B cell (primary cell): ENCODE results near the gene CMTM3. TPM values are rescaled to one million over a fixed set of nuclear protein-coding genes. Genes with fewer than 3 reads are reported as not detected.

ENCODE experiments used
- ATAC-seq: fragments of 200-7000 bp; cut with Tn5 transposase; one replicate; pipeline ENCODE4 v1.10.0; 2021; ENCODE audit warnings: low read depth, mild to moderate bottlenecking, moderate number of reproducible peaks, moderate library complexity
- CTCF ChIA-PET: fragments of 350-600 bp; sonication (Branson Sonifier 250); formaldehyde crosslinking; loops from one replicate; lab custom pipeline; 2021; ENCODE audit warnings: antibody characterized with exemption, inconsistent platforms; lab: Charles Lee
- POLR2A ChIA-PET: fragments of 350-600 bp; sonication (Branson Sonifier 250); formaldehyde crosslinking; loops from one replicate; lab custom pipeline; 2021; ENCODE audit warnings: antibody characterized with exemption; lab: Charles Lee
- DNase-seq: peaks from one replicate; pipeline ENCODE4 v3.0.0; 2013
- H2AFZ ChIP-seq: 2 replicates; pipeline ENCODE4 v1.6.1; 2012; ENCODE audit warnings: mild to moderate bottlenecking, low read depth, low read length; ENCODE audit not compliant: insufficient read depth, poor library complexity, severe bottlenecking
- H3K27ac ChIP-seq, 2 donors: 1 replicate in 1 of 2; 2 replicates in 1 of 2; pipeline ENCODE4 v1.5.1; 2012 to 2013; ENCODE audit warnings: low read length in 2 of 2, mild to moderate bottlenecking in 2 of 2, moderate library complexity in 1 of 2
- H3K27me3 ChIP-seq, 4 experiments: fragments of 200-600 bp in 1 of 4; sonication (generic) in 1 of 4; replicated peaks in 1 of 4; 1 replicate in 2 of 4; 2 replicates in 2 of 4; pipeline versions ENCODE4 v1.6.1 to v1.7.0; 2013 to 2016; ENCODE audit warnings: low read length in 3 of 4, mild to moderate bottlenecking in 2 of 4, mixed read lengths in 1 of 4, moderate library complexity in 1 of 4; ENCODE audit not compliant: insufficient read depth in 4 of 4, control insufficient read depth in 3 of 4; ENCODE audit errors: control extremely low read depth in 1 of 4
- H3K36me3 ChIP-seq, 2 experiments: replicated peaks in 1 of 2; 1 replicate in 1 of 2; 2 replicates in 1 of 2; pipeline versions ENCODE4 v1.6.1 to v1.7.1; 2013; ENCODE audit warnings: low read length in 1 of 2; ENCODE audit not compliant: insufficient read depth in 2 of 2, control insufficient read depth in 1 of 2; ENCODE audit errors: control extremely low read depth in 1 of 2, extremely low read depth in 1 of 2
- H3K4me1 ChIP-seq, 2 donors: fragments of 200-600 bp in 1 of 2; sonication (generic) in 1 of 2; 1 replicate in 1 of 2; 2 replicates in 1 of 2; pipeline versions ENCODE4 v1.5.1 to v1.6.1; 2013 to 2017; ENCODE audit warnings: low read length in 2 of 2; ENCODE audit not compliant: control insufficient read depth in 2 of 2, insufficient read depth in 2 of 2
- H3K4me2 ChIP-seq: replicated peaks from 2 replicates; pipeline ENCODE3; 2012; ENCODE audit warnings: mild to moderate bottlenecking, low read depth, low read length; ENCODE audit not compliant: poor library complexity, severe bottlenecking
- H3K4me3 ChIP-seq, 5 experiments: fragments of 200-600 bp in 1 of 5; sonication (generic) in 1 of 5; 1 replicate in 3 of 5; 2 replicates in 2 of 5; pipeline versions ENCODE4 v1.5.1 to v1.7.0; 2011 to 2016; ENCODE audit warnings: low read length in 4 of 5, mild to moderate bottlenecking in 4 of 5, low read depth in 2 of 5, control low read depth in 1 of 5, moderate library complexity in 1 of 5; ENCODE audit not compliant: insufficient read depth in 1 of 5; ENCODE audit errors: control extremely low read depth in 1 of 5, extremely low read depth in 1 of 5
- H3K79me2 ChIP-seq: fragments of 200-600 bp; sonication (generic); one replicate; pipeline ENCODE4 v1.6.0; 2016; ENCODE audit warnings: low read length; ENCODE audit not compliant: control insufficient read depth, insufficient read depth
- H3K9ac ChIP-seq: fragments of 200-600 bp; sonication (generic); 2 replicates; pipeline ENCODE4 v1.6.1; 2017; ENCODE audit warnings: mild to moderate bottlenecking, low read length, moderate library complexity
- H3K9me3 ChIP-seq, 3 donors: one replicate each; pipeline versions ENCODE4 v1.6.1 to v1.7.1; 2013; ENCODE audit warnings: low read length in 2 of 3; ENCODE audit not compliant: control insufficient read depth in 2 of 3, insufficient read depth in 1 of 3; ENCODE audit errors: control extremely low read depth in 1 of 3
- H4K20me1 ChIP-seq: 2 replicates; pipeline ENCODE4 v1.6.0; 2012; ENCODE audit warnings: mild to moderate bottlenecking, low read length; ENCODE audit not compliant: insufficient read depth, control insufficient read depth, poor library complexity, severe bottlenecking
- H3K27ac Mint-ChIP-seq: one replicate; pipeline ENCODE4 v1.8.0; 2021; ENCODE audit warnings: mixed read lengths
- H3K27me3 Mint-ChIP-seq: one replicate; pipeline ENCODE4 v1.8.0; 2021; ENCODE audit warnings: mixed read lengths
- H3K4me1 Mint-ChIP-seq: one replicate; pipeline ENCODE4 v1.8.0; 2021; ENCODE audit warnings: mixed read lengths
- H3K4me3 Mint-ChIP-seq: one replicate; pipeline ENCODE4 v1.8.0; 2021; ENCODE audit warnings: mixed read lengths
- H3K9me3 Mint-ChIP-seq: one replicate; pipeline ENCODE4 v1.8.0; 2022; ENCODE audit warnings: mixed read lengths; ENCODE audit not compliant: insufficient read depth
- CTCF ChIP-seq: fragments of 200-600 bp; IDR thresholded peaks from one replicate; pipeline ENCODE4 v1.8.0; 2022; ENCODE audit warnings: antibody characterized with exemption, mild to moderate bottlenecking
- EZH2 ChIP-seq: IDR thresholded peaks from 2 replicates; pipeline ENCODE4 v1.6.1; 2012; ENCODE audit warnings: borderline replicate concordance, low read depth, mild to moderate bottlenecking, moderate library complexity, low read length; ENCODE audit not compliant: insufficient read depth, poor library complexity, severe bottlenecking
- WGBS: methylation state at CpG from one replicate; pipeline ENCODE4 v1.1.5; 2013; ENCODE audit warnings: missing lambda C conversion rate; ENCODE audit not compliant: insufficient coverage; 5-methylcytosine and 5-hydroxymethylcytosine counted together
- intact Hi-C: fragments of 100-400 bp; cut with micrococcal nuclease; formaldehyde crosslinking; loops from one replicate; pipeline ENCODE4 v1.10.0; 2022
- polyA plus RNA-seq: library from polyadenylated mRNA; depleted of rRNA; stranded (reverse); fragments of >200 nt; gene quantifications from 2 replicates; pipeline ENCODE4 v1.2.3, GENCODE V29; 2012
- total RNA-seq, 2 donors: library from RNA; stranded (reverse); fragments of 120-200 nt in 1 of 2; gene quantifications; 1 replicate in 1 of 2; 2 replicates in 1 of 2; pipeline versions ENCODE4 v1.2.3 to v1.2.4, GENCODE V29; 2013 to 2022

CMTM3 gene
- total and polyA plus RNA-seq, 2 donors (not counting 1 experiment from before 2014, with no cell fraction given): 7.5 to 8.7 TPM

GRCh38 chr16:66560107-66560506, 44.4 kb upstream of the CMTM3 start:
- peaks cover 3 to 33% of the 10 kb centered on the region in 2 experiments for H3K36me3 ChIP-seq
- H4K20me1 ChIP-seq: peaks cover 10% of the 10 kb centered on the region
- no peak overlapping the region for H3K9ac ChIP-seq
- no peak overlapping the region for H3K4me2 ChIP-seq
- no peak overlapping the region for H3K27ac ChIP-seq
- ChIA-PET POLR2A (interaction anchor here (0.6 to 0.7 kb wide), 3 partner anchors 16 to 43 kb away, joined by 3 to 5 read pairs (median 4); no protein-coding TSS in a partner anchor), CTCF (interaction anchor here (0.9 to 1.1 kb wide), 4 partner anchors 36 to 178 kb away, joined by 3 to 4 read pairs (median 4); no protein-coding TSS in a partner anchor)
- no peak overlapping the region for H2AFZ ChIP-seq
- H3K4me1 ChIP-seq: no peaks in the 10 kb centered on the region
- H3K4me3 ChIP-seq: no peak overlapping the region
- no peaks in the 10 kb centered on the region for H3K27me3 ChIP-seq
- Mint-ChIP-seq H3K4me1 (peaks cover 37% of the 10 kb centered on the region), H3K27ac (no peak overlapping the region), H3K4me3 (no peak overlapping the region), H3K9me3 (no peaks in the 10 kb centered on the region), H3K27me3 (no peaks in the 10 kb centered on the region)
- no peaks in the 10 kb centered on the region for H3K9me3 ChIP-seq
- DNase-seq: no peak
- WGBS: 91% methylated on average over 1 of the region's 1 CpG
- ATAC-seq: no peak
- no peak for TF ChIP-seq CTCF
- no peak for TF ChIP-seq EZH2
- intact Hi-C loops: loop anchor here (5.0 kb wide), 1 partner anchor 307 kb away; no protein-coding TSS in a partner anchor
- peaks cover 18% of the 10 kb centered on the region for H3K79me2 ChIP-seq

- H3K4me1 Mint-ChIP-seq: peaks cover 23% of the 10 kb centered on the region
- H3K27ac ChIP-seq: no peak overlapping the region
Observed at GRCh38 chr16:66561381-66562080, 43.0 kb upstream of the CMTM3 start.

More at GRCh38 chr16:66561381-66562080, 43.0 kb upstream of the CMTM3 start:
- Histone ChIP-seq H3K79me2 (peaks cover 9% of the 10 kb centered on the region), H2AFZ (no peak overlapping the region), H3K27me3 (no peaks in the 10 kb centered on the region), H3K36me3 (peaks cover 0 to 37% of the 10 kb centered on the region in 2 experiments), H3K9me3 (no peaks in the 10 kb centered on the region), H3K9ac (no peak overlapping the region), H3K4me2 (no peak overlapping the region), H3K4me1 (no peaks in the 10 kb centered on the region), H3K4me3 (no peak overlapping the region), H4K20me1 (peaks cover 10% of the 10 kb centered on the region)
- WGBS: no CpG with 5 or more reads among the region's 3 CpGs
- no peaks in the 10 kb centered on the region for H3K27me3 Mint-ChIP-seq
- no peaks in the 10 kb centered on the region for H3K9me3 Mint-ChIP-seq
- H3K4me3 Mint-ChIP-seq: no peak overlapping the region
- no peak overlapping the region for H3K27ac Mint-ChIP-seq
- intact Hi-C loops: loop anchor here (5.0 kb wide), 1 partner anchor 306 kb away; no protein-coding TSS in a partner anchor
- ChIA-PET CTCF (interaction anchor here (0.9 to 4.1 kb wide), 19 partner anchors 8 to 307 kb away, joined by 3 to 20 read pairs (median 5); partner anchors contain the start of genes CKLF, CMTM2, DYNC1LI2 and TK2), POLR2A (no interaction called here)
- DNase-seq (no peak), ATAC-seq (no peak)
- TF ChIP-seq EZH2 (no peak), CTCF (no peak)
